SKM-1 (cell line): ENCODE measurements around the gene DNAH11.
"Not testable (repeated sequence)": the region's sequence is repeated elsewhere in the genome, so short reads cannot be mapped to it uniquely, and the experiment has no call there.

Experiments
- DNase-seq: peaks from one replicate; lab custom pipeline; 2025; ENCODE audit not compliant: unreplicated experiment; lab: John Stamatoyannopoulos, UW

Gene DNAH11

DNA sequence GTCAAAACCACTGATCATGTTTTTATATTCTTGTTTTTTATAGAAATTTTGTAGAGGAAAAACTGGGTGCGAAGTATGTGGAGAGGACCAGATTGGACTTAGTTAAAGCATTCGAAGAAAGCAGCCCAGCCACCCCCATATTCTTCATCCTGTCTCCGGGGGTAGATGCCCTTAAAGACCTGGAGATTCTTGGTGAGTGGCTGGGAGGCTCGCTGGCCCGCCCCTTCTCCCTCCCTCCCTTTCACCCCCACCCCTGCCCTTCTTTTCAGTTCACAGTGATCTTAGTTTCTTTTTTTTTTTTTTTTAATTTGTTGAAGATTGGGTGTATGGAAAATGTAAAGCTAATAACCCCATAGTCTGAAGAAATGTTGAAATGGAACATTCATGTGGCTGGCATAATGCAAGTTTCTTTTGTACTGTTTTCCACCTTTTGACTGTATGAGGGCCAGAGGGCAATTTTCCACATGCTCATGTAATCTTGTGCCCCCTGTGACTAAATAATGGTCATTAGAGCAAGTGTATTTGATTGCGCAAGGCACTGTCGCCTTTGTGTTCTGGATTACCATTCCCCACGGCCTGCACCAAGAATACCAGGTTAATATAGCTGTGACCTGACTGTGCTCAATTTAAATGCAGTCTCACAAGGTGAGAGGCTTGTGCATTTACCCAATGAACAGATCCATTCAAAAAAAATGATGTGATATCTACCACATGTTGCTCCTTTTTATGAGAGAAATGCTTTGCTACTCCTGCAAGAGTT lies 325.2 kb downstream of the DNAH11 start:
- DNase-seq: no peak

DNA sequence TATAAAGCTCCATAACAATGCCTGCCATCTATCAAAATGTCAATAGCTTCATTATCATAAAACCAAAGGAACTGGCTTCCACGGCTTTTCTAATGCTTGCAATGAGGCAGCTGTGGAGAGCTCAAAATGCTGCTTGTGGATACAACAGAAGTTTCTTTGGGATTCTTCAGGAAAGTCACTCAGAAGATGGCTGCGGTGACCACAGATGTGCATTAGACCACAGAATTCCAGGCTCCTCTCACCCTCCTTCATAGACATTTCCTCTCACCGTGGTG lies 325.7 kb downstream of the DNAH11 start:
- DNase-seq: no peak

DNA sequence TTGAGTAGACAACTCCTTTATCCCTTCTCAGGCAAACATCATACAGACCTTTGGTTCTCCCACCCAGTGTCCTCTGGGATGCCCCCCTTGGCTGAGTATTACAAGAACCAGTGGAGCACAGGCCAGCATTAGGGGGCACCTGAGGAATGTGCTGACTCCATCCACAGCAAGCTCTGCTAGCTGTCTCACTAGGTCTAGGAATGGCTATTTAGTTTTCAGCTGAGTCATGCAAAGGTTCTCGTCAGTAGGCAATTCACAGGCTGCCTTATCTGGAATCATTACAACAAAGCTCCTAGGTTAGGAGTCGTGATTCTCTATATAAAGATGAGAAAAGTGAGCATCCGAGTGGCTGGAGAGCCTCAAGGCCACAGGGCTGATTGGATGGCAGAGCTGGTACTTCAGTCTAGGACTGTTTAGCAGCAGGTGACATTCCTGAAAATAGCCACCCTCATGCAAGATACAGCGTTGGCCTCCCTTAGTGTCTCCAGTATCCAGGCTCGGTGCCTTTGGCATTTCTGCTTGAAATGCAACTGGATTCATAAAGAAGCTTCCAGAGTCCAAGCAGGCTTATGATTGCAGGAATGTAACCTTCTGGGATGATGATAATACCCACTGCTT lies 327.1 kb downstream of the DNAH11 start:
- no peak for DNase-seq

DNA sequence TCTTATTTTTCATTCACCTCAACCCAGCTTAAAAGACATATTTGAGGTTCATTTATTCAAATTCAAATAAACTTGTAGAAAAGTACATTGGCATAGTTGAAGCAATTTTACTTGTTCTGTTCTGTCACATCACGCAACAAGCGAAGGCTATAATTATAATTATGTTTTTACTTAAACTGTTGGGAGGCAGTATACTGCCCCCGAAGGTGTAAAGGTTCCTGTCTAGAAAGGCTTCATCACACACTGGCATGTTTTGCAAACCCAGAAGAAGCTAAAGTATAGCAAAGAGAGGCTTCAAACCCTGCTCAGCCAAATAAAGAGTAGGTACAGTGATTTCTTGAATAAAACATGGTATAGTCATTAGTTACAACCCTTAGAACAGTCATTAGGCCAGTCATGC lies 340.2 kb downstream of the DNAH11 start:
- DNase-seq: no peak

DNA sequence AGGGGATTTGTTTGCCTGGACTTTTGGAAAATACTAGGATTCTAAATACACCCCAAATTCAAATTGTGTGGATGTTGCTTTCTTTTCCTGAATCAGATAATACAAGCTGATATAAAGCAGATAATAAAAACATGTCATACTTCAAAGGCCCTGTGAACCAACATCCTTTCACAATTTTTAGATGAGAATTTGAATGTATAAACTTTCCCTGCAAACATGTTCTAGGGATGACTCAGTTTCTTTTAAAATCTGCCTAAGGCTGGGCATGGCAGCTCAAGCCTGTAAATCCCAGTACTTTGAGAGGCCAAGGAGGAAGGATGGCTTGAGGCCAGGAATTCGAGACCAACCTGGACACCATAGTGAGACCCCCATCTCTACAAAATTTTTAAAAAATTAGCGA lies 340.7 kb downstream of the DNAH11 start:
- not testable (repeated sequence) for DNase-seq

DNA sequence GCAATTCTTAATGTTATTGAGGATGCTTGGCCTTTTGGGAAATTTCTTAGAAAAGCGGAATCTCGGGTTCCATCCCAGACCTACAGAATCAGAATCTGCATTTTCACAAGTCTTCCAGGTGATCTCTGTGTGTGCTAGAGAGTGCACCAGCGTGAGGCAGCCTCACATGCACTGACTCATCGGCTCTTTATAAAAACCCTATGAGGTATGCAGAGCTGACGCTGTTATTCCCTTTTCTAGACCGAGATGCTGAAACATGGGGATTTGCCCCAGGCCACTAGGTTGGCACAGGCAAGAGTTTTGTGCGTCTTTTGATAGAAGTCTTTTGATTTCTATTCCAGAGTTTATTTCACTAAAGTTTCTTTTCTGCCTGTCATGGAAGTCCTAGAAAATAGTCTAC lies 341.7 kb downstream of the DNAH11 start:
- no peak for DNase-seq

DNA sequence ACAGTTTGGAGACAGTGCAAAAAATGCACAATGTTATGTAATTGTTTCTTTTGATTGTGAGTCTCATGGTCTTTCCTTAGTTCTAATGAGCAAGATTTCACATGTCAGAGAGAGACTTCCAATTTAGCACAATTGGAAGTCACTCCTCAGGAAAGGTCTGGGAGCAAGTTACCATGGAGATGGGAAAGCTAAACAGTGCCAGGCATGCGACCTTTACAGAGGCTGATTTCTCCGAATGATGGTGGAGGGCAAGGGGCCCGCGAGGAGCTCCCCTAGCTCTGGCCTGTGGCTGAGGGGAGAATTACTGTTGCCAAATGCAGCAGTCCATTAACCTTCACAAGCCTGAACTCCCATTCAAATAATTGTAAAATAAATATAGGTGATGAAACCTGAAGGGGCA lies 343.6 kb downstream of the DNAH11 start:
- no peak for DNase-seq

DNA sequence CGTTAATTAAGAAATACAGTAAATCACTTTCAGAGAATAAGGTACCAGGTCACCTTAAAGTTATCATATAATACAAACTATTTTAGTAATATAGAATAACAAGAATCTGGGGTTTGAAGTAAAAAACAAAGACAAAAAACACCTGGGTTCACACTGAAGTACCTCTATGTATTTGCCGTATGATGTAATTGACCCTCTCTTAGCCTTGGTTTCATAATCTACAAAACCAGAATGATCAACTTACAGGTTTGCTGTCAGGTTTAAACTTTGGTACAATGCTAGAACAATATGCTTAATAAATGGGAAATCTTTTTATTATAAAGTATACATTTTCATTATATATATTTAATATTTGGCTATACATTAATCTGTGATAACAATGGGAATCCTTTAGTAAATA lies 344.5 kb downstream of the DNAH11 start:
- no peak for DNase-seq

DNA sequence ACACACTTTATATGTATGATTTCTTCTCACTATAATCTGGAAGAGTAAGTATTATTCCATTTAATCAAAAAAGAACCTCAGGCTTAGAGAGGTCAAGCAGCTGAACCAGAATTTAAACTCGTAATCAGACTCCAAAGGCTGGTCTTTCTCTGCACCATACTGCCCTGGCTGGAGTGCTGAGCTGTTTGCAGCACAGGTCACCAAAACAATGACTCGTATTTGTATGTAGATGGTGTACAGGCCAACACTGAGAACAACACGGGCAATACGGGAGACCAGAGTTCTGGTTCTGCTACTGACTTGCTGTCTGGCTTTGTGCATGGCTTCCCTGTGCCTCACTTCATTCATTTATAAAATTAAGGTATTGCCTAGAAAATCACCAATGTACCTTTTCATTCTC lies 344.9 kb downstream of the DNAH11 start:
- DNase-seq: no peak

DNA sequence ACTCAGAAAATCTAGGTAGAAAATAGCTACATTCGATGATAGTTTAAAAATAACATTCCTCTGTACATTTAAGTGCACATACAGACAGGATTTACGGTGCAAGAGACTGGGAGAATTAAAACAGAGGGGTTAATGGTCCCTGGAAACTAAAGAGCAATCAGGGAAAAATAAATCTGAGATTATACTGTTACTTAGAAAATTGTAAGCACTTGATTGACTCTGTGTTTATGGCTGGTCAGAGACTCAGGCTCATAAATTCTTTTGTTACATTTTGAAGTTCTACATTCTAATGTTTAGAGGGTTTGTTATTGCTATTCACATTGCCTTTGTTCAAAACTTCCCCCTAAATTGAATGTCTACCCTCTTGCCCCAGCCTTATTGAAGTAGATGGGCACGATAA lies 348.5 kb downstream of the DNAH11 start:
- DNase-seq: no peak

DNA sequence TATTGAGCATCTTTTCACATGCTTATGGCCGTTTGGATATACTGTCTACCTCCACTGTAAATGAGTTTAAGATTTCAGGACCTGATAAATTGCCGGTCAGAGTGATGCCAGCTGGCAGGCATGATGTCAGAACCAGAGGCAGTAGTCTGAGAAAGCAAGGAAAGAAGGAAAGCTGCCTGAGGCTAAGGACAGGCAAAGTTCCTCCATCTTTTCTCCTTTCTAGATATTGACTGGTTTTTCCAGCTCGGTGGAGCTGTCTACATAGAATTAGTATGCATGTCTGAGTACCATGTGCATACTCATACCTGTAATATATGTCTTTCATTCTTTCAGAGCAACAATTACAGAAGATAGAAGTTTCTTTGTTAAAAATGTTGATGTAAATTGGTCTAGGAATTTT lies 350.6 kb downstream of the DNAH11 start:
- DNase-seq: no peak

DNA sequence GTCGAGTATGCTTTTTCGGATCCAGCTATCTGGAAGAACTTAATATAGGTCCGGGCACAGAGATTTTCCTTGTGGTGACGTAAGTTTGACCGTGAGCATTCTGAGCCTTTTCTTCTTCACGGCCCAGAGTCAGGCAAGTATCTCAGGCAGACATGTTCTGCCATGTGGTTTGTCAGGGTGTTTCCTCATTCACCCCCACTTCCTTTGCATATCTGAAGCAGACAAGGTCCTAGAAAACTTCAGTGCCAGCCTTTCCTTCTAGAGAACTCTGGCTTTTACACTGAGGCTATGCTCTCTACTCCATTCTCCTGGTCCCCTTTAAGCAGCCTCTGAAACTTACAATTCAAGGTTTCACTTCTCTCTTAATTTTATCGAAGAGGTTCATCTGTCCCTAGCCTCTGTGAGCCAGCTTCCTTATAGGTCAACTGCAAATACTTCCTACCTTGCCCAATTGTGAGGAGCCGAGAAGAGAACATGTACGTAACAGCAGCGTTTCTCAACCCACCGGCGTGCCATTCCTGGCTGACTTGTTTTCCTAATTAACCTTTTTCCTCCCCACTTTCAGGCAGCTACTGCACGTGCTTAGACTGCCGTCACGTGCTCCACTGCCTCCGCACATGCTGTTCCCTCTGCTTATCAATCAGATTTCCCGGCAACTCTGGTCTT lies 355.6 kb downstream of the DNAH11 start:
- peak; percentile 76 for DNase-seq

DNA sequence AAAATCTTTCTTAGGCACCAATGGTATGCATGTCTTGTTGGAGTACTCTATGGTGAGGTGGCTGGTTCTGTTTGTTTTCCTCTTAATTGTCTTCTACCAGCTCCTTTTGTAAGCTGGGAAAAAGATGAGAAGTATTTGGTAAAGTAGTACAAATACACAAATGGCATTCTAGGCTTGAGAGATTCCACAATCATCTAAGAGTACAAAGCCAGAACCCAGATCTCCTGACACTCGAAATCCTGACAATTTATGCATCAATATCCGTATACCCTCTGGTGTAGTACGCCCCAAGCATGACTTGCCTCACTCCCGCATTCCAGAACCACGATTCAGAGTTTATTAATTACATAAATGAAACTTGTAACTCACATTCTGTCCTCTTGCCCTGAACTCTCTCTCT lies 359.4 kb downstream of the DNAH11 start:
- DNase-seq: no peak

DNA sequence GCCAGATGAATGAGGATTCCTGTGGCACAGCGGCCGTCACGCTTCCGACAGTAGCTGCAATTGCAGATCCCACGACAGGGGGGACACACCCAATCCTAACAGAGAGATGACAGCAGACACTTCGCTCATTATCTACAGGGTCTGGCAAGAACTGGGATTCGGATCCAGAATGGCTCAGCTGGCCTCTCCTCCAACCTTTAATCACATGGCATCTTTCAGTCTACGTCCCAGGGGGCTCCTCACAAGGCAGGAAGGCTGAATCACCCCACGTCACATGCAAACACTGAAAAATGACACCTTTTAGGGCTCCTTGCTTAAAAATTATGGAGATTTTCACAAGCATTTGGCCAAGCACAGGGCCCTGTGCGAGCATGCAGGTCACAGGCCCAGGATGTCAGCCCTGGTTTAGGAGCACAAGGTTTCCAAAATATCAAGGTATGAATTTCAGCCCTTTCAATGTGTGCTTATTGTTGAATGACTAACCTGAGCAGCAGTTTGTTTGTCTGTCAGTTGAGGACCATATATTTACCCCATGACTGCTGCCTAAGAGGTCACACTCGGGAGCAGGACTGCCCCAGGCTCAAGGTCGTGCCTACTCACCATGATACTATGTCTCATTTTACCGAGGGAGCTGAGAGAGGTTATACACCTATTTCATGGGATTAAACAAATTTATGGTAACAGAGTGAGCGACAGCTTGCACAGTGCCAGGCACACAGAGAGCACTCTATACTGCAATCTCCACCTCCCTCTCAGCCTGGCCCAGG lies 360.4 kb downstream of the DNAH11 start:
- no peak for DNase-seq

DNA sequence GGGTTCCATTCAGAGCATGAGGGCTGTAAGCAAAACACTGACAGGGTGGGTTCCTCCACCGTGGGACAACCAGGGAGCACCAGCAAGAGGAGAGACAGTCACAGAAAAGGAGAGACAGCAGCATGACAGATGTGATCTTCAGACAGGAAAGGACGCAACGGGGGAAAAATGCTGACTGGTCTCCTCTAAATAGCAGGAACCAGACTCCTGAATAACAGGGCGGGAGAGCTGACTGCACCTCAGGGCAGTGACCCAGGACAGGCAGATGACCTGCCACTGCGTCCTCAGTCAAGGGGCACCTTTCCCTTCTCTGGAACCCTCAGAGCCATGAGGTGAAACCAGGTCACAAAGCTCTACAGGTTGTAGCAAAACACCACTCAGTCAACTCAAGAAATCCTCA lies 365.9 kb downstream of the DNAH11 start:
- no peak for DNase-seq

DNA sequence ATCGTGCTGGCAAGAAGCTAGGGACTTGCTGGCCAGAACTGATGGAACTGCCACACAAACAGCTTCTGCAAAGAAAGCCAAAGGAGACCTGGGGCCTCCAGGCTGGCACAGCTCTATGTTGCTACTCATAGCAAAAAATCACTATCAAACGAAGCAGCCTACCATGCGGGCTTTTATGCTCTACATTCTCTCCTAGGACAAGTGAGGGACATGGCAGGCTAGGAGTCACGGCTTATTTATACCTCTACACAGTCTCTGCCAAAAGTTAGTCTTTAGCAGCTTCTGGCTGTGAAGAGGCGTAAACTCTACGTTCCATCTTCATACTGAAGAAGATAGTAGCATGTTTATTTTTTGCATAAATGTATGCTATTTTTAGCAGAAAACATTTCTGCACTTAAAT lies 367.4 kb downstream of the DNAH11 start:
- DNase-seq: no peak

DNA sequence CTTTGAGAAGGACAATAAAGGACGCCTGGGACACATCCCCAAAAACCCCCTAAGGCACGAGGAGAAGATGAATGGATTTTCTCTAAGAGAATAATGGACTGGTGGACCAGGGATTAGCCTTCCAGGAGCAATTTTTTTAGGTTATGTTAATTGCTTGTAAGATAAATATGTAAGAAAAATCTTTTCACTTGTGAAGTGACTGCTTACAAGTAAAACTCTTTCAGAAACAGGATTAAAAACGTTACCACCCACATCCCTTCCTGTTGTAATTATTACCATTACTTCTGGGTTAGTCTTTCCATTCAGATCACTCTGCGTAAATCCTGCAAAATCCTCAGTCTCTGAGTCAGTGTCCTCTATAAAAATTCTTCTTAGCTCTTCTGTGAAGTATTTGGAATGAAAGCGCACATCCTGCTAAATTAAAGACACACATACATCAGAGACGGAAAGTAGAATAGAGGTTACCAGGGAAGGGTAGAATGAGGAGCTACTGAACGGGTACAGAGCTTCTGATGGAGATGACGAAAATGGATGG lies 368.6 kb downstream of the DNAH11 start:
- no peak for DNase-seq

DNA sequence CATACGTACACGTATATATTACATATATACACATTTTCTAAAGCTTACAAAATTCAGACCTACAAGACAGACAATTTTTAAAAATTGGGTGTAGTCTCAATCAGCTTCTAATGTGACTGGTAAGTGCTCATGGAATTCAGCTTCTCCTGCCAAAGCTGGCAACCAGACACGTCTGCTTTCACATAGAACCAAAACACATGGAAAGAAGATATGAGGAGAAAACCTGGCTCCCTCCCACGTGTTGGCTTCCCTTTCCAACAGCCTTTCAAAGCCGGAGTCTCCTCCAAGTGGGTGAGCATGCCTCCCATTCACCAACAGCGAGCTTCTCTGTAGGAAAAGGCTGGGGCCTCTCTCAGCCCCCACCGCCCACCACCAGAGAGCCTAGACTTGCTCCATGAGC lies 369.5 kb downstream of the DNAH11 start:
- no peak for DNase-seq

DNA sequence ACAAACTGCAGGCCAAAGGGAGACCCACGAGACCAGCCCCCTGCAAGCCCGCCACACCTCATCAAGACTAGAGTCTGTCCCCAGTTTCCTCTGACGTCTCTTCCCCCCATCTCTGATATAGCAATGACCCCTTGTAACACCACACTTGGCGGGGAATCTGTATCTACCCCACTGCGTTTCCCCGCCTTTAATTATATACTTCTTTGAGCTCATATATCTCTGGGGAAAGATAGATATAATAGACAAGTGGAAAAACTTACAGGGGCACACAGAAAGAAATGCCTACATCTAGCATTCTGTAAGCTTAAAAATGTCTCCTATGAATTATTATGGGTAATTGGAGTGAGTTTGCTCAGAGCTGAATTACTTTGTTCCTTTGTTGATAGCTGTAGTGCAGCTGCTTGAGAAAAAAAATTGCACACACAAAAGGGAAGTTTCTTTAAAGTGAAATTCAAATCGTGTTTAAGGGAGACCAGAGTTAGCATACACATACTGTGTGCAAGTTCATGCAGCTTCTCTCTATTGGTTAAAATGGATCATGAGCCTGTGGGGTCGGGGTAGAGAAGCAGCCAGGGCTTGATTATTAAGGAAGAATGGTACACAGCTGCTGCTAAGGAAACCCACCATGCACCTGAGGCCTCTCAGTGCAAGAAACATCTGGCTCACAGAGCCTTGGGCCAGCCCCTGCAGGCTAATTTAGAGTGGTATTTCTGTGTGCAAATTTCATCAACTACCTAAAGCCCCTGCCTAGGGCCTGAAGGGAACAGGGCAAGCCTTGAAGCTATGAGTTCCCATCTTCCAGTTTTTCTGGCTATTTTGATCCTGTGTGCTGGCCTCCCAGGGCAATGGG lies 370.3 kb downstream of the DNAH11 start:
- no peak for DNase-seq

DNA sequence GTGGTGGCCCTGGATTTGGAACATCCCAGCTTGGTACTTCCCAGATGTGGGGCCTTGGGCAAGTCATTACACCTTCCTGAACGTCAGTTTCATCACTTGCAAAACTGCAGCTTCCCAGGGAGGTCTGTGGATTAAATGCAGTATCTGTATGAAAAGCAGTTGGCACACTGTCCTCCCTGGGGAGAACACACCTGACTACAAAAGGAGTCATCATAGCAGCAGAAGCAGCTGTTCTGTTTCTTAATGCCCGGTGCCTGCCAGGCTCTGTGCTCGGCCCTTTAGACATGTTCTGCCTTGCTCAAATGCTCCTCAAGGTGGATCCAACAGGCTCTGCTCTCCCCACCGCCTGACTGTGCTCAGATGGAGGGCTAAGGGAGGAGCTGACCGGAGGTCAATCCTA lies 371.8 kb downstream of the DNAH11 start:
- DNase-seq: no peak

DNA sequence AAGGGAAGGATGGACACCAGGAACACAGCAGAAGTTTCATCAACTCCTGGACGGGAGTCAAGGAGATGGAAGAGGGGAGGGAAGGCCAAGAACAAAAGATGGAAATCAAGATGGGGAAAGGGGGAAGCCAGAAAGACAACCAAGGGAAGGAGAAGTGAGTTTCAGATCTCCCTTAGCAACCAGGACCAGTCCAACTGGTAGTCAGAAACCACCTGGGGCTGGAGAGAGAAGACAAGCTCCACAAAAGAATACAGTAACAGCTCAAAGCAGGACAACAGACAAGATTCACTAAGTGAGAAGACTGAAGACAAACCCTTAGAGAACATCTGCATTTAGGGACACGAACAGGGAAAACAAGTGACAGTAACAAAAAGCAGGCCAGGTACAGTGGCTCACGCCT lies 372.3 kb downstream of the DNAH11 start:
- DNase-seq: no peak
